Measurements from ENCODE around the gene CD209.

- TF ChIP-seq CTCF (conservative IDR thresholded peaks at IDR 0.05; ENCODE audit: low read depth, low read length), result no peak
- TF ChIP-seq EZH2 (IDR thresholded peaks at IDR 0.05; ENCODE audit: low read length, unreplicated experiment), result no peak
Measured at GRCh38 chr19:7715671-7716070, 31.7 kb downstream of the CD209 start.
